ENCODE data around the gene DEPDC5.

DEPDC5 gene

DNA sequence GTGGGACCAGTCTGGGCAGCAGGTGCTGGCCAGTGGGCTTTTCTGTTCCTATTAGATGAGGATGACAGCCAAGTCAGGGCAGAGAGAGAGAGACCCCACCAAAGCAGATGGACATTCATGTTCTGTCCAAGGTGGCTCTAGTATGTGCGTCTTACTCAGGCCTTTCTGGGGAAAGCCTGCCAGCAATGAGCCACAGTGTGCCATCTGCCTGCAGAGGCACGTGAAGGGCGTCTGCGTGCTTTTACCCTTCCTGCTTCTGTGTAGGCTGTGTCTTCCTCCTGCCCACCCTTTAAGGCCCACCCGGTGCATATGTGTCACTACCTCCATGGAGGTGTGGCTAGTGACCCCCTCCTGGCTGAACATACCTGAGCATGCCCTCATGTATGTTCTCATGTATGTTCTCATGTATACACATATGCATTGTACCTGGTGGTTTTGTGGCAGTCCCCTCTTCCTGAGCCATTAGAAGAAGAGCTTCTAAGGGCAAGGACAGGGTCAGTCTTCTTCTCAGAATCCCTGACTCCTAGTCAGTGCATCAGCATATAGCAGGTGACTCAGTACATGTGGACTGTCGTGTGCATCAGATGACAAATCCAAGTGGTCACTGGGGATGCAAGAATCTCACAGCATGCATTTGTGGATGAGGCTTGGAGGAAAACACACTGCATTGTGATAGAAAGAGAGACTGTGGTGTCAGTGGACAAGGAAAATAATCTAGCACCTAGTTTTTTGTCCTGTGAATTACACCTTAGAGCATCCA lies 100.1 kb downstream of the DEPDC5 start:
- DNase-seq, result no peak

DNA sequence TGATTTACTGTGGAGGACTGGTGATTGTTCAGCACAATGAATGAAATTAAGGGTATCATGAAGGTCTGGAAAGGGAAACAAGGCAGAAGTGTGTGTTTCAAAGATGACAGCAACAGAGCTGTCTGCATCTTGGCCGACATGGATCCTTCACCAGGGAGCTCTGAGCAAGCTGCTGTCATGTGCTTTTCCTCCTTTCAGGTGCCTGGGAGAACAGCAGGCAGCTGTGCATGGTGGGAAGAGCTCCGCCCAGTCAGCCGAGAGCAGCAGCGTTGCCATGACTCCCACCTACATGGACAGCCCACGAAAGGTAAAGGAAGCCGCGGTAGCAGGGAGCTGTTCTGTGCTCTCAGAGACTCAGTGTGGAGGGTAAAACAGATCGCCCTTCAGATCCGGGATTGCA lies 103.4 kb downstream of the DEPDC5 start:
- no peak for DNase-seq

DNA sequence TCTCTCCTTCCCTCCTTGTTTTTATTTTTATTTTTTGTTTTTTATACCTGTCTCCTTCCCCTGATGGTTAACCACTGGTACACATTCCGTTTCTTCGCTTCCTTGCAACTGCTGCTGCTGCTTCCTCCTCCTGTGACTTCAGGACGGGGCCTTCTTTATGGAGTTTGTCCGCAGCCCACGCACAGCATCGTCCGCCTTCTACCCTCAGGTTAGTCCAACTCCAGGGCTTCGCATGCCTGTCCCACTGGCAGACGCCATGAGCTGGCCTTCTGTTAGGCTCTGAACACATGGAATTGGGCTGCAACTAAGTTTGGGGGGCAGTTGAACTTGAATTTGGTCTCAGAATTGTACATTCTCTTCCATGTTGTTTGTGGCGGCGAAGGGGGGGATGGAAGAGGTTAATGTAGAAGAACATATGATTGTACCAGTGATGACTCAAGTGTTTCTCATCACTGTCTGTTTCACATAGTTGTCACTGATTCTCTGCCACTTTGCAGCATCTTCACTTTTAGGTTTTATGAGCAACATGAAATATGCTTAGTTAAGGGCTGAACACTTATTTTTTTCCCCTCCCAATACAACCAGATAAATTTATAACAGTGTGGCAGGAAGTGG lies 107.5 kb downstream of the DEPDC5 start:
- no peak for DNase-seq

DNA sequence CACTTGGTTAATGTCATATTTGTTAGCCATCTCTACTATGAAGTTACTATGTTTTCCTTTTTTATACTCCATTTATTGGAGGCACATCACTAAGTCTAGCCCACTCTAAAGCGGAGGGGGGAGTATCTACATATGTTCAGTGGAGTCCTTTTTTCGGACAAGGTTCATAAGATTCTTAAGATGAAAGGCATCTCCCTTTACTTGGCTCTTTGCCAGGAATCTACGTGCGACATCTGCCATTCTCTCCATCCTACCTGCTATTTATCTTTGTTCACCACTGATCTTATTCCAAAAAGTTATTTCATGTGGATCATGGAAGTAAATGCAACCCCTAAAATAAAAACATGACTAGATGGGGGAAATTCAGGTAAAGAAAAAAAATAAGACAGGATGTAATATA lies 113.1 kb downstream of the DEPDC5 start:
- no peak for DNase-seq

DNA sequence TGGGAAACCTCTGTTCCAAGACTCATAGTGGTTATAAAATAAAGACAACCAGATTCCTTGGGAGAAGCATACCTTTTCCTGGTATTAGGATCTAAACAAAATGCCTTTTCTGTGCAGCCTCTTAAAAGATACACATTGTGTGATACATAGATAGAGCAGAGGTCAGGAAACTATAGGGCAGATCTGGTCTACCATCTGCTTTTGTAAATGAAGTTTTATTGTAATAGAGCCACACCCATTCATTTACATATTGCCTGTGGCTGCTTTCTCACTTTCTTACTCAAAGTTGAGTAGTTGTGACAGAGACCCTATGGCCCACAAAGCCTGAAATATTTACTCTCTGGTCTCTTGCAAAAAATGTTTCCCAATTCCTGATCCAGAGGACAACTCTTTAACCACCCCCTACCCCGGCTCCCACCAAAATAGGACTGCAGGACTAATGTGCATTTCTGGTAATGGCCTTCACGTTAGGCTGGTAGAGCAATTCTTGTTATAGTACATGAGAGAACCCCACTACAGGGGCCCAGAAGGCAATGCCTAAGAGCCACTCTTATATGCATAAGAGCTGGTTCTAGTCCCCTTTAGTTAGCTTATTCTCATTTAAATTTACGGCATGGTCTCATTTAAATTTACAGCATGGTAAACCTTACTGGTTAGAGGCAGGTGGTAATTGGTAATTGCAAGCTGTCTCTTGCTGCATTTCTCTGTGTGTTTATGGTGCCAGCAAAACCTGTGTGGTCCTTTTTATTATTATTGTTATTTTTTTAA lies 113.8 kb downstream of the DEPDC5 start:
- DNase-seq, result no peak

DNA sequence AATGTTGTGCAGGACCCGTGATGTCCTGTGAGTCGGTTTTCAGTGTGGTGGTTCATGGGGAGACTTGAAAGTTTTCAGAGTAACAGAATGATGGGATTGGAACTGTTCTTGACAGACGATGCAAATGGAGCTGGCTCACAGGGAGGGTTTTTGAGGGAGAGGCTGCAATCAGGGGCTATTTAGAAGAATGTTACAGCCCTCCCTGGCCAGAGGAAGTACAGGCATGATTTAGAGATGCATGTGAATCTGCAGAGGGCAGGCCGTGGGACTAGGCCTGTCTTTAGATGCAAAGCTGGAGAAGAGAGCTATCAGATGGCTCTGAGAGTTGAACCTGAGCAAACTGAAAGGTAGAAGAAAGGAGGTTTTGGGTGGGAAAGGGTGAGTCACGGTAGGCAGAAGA lies 115.9 kb downstream of the DEPDC5 start:
- no peak for DNase-seq

DNA sequence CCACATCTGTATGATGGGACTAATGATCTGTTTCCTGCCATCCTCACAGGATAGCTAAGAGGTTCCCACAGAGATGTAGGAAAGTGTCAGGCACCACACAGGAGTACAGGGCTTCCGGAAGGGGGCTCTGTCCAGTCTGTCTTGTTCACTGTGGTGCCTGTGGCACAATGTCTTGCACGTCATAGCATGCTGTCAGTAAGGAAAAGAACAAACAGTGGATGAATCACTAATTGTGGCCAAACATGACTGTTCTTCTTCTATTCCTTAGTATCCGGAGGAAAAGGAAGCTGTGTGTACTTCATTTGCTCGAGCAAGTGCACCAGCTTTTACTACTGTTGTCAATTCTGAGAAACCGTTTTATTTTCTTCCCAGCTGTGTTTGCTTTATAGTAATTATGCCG lies 117.1 kb downstream of the DEPDC5 start:
- DNase-seq, result no peak

DNA sequence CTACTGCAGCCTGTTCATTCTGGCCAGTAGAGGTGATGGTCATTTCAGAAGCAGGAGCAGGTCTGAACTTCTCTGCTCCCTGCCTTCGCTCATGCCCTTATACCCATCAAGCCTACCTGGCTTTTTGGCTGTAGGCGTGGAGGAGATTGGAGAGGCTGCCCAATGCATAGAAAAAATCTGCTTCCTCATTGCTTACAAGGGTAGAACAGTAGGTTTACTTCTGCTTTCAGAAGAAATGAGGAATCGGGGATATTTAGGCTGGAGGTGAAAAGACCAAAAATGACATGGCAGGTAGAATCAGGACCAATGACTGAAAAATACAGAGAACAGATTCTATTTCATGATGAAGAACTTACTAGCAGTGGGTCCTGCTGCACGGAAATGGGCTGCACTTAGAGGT lies 117.7 kb downstream of the DEPDC5 start:
- DNase-seq, result no peak

DNA sequence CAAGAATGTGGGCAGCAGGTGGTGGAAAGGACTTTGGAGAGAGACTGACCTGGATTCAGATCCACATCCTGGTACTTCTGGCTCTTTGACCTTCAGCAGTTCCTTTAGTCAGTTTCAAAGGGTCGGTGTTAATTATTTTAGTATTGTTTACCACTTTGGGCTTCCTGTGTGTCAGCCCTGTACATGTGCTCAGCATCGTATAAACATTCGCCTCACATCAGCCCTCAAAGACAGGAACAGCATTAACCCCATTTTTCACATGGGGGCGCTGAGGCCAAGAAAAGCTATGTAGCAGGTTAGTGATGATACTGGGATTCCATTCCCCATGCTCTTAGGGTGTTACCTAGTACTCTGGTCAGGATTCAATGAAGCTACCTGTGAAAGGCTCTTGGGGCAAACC lies 118.4 kb downstream of the DEPDC5 start:
- no peak for DNase-seq

DNA sequence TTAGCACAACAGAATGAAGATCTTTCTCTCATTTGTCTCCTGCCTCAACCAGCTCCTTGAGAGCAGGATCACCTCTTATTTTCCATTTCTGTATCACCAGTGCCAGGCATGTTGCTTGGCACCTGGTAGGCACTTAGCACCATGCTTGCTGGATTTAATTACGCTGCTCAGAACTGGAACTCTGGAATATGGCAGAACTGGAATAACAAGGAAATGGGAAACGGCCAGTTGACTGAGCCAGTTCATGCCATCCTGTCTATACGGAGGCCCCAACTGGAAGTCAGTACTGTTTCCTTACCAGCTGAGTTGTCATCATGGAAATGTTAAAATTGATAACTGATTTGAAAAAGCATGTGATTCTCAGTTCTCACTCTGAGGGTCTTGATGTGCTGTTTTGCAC lies 121.0 kb downstream of the DEPDC5 start:
- DNase-seq, result no peak

DNA sequence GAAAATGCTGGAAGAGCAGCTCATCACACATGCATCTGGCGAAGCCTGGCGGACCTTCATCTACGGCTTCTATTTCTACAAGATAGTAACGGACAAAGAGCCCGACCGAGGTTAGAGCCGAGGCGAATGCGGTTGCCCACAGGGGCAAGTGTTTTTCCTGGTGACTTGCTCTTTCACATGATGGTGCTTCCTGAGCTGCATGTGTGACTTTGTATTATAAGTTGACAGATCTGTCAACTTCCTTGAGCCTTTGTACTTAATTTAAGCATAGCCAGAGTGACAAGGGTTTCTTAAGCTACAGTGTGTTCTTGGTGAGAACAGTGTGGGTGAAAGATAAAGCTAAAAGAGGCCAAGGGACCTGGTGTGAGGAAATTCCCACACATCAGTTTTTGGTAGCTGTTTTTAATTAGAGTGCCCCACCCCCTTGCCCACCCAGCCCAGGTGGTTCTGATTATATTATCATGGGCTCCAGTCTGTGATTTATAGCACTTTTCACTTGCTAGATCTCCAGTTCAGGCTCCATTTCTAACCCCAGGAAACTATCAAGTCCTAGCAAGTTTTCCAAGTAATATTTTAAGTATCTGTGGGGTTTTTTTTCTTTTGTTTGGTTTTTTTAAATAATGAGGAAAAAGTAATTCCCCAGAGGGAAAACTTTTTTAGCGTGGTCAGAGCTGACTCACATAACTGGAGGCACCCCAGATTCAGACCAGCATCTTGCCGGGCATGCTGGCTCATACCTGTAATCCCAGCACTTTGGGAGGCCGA lies 122.5 kb downstream of the DEPDC5 start:
- no peak for DNase-seq

DNA sequence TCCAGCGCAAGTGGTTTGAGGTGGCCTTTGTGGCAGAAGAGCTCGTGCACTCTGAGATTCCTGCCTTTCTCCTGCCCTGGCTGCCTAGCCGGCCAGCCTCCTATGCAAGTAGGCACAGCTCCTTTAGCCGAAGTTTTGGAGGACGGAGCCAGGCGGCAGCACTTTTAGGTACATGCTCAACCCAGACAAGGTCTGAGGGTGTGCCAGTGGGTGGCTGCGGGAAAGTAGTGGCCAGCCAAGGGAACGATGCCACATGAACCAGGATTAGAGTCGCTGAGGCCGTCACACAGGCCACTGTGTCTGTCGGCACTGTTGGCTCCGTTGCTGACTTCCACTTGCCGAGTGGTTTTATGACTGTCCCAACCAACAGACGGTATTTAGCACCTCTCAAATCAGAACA lies 125.8 kb downstream of the DEPDC5 start:
- DNase-seq, result no peak

DNA sequence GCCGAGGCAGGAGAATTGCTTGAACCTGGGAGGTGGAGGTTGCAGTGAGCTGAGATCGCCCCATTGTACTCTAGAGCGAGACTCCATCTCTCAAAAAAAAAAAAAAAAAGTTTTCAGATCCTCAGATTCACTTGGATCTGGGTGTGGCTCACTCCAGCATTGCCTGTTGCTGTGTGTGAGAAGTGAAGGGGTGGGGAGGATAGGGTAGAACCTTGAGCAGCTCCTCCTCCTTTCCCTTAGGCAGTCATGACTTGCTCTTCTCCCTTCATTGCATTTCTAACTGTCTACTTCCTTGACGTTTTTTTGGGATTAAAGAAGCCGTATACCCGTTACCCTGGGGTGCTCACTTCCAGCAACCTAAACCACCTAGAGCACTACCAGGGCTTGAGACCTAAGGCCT lies 127.4 kb downstream of the DEPDC5 start:
- no peak for DNase-seq

DNA sequence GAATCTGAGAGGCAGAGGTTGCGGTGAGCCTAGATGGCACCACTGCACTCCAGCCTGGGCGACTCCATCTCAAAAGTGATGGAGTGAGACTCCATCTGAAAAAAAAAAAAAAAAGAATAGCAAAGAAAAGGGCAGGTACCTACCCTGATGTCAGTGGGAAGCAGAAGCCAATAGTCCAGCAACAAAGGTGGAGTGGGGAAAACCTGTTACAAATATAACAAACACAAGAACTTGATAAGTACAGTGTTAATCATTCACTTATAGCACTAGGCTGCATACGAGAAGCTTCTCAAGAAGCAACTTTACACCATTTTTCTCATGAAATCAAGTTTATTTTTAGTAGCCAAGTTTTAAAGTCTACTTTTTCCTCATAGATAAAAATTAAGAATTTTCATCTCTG lies 128.0 kb downstream of the DEPDC5 start:
- DNase-seq, result no peak

DNA sequence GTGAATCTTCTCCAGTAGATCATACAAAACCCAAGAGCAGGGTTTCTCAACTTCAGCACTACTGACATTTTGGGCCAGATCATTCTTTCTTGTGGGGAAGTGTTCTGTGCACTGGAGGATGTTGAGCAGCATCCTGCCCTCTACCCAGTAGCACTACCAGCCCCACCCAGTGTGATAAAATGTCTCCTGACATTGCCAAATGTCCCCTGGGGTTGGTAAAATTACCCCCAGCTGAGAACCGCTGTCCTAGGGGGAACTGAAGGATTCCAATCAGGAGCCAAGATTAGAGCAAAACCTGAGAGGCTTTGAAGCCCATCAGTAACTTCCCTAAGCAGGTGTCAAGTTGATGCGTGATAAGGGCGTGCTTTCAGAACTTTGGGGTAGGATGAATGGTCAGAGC lies 129.2 kb downstream of the DEPDC5 start:
- no peak for DNase-seq

DNA sequence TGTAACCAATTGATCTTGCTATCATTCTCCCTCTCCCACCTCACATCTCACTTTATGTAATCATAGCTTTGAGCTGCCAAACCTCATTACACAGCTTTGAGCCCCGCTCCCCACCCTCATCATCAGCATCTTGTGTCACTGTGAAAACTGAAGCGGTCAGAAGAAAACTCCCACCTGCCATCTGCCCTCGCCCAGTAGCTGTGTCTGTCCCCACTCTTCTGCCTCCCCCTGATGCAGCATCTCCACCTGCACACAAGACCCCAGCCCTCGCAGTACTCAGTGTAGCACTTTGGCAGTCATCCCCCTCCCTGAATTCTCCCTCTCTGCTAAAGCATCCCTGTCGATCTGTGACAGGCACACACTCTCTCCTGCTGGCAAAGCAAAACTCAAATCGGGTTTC lies 130.2 kb downstream of the DEPDC5 start:
- DNase-seq, result no peak

DNA sequence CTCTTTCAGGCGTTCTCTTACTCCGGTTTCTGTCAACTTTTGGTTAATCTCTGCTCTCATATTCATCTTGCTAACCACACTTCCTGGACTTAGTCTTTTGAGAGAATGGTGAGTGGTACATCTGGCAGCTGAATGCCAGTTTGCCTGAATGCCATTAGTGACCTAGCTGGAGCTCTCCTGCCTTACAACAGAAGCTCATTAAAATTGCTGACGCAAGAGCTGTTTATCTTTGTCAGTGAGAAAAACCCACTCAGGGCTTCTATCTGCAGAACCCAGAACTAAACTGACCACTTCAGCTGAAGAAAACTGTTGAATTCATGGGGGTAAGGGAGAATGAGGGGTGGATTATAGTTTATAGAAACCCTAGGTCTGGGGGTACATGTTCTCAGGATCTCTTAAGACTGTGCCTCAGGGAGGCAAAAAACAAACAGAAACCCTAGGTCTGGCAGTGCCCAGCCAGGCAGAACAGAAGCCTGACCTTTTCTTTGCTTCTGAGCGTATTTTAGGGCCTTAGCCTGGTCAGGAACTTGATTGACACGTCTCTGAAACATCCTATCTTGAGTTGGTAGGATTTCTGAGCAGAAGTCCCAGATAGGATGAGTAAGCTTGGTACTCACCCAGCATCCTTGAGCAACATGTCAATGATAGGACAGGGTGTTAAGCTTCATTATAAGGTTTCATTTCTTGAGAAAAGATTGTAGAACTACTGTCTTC lies 137.7 kb downstream of the DEPDC5 start:
- DNase-seq, result no peak

DNA sequence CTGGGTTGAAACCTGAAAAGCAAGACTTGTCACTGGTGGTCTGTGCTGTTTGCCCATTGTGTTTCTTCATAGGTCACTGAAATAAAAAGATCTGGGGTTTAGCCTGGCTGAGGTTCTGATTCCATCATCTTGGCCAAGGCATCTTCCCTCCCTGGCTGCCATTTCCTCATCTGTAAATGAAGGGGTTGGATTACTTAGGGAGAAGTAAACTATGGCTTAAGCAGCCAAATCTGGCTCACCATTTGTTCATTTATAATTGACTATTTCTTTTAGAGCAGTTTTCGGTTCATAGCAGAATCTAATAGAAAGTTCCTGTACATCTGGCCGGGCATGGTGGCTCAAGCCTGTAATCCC lies 138.2 kb downstream of the DEPDC5 start:
- no peak for DNase-seq

DNA sequence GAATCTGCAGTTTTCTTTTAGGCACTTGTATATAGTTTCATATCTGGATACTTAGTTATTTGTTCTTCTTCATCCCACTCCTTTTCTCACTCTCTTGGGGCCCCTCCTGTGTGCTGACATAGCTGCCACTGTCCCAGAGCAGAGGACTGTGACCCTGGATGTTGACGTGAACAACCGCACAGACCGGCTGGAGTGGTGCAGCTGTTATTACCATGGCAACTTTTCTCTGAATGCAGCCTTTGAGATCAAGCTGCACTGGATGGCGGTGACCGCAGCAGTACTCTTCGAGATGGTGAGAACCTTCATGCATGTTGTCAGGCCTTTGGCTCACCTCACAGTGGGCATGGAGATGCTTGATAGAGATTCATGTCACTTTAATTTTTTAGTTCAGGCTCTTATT lies 139.6 kb downstream of the DEPDC5 start:
- no peak for DNase-seq

DNA sequence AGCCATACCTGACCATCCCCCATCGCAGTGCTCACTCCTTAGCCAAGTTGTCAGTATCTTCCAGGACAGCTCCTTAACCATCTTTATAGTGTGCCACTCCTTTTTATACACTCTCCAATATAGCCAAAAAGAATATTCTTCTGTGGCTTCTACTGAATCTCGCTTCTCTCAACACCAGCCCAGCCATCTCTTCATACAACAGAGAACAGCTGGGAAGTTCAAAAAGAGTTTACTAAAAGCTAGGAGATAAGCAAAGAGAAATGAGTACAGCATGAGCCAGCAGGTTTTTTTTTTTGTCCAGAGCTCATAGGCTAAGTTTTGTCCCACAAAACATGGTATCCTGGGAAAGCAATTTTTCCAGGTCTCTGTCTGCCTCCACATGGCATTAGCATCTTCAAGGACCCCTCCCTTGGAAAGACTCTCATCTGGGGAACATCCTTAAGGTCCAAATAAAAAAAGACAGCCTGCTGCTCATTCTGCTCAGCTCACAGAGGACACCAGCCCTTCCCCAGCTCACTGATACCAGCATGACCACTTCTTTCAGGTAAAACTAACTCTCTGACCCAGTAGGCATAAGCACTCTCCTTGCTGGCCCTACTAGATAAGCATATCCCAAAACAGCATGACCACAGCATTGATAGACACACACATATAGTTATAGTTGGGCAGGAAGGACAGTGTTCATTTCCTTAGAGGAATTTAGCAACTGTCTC lies 141.7 kb downstream of the DEPDC5 start:
- DNase-seq, result no peak

DNA sequence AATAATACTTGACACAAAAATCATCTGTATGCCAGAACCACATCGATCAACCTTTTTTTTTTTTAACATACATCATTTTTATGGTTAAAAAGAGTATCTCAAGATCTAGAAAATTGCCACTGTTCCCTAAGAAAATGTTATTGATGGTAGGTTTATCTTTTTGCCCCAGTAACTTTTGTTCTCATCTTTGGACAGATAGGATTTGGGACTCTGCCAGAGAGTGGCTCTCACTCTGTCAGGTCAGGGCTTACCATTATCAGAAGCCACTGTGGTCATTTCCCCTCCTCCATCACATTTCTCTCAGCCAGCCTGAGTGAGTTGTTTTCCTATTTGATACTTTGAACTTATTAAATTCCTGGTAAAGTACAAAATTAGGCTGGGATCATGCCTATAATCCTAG lies 142.7 kb downstream of the DEPDC5 start:
- DNase-seq, result no peak

Data from T-helper 9 cell (primary cell).